HEK293T (cell line): ENCODE measurements around the gene HTR3E.

ENCODE experiments used
- HDGF ChIP-seq: fragments of 450-650 bp; IDR thresholded peaks from 2 replicates; pipeline ENCODE4 v1.6.1; 2017; ENCODE audit warnings: antibody characterized with exemption, borderline replicate concordance
- TARDBP ChIP-seq: fragments of 450-650 bp; IDR thresholded peaks from 2 replicates; pipeline ENCODE4 v1.6.1; 2016

GRCh38 chr3:184155644-184156521, 59.0 kb downstream of the HTR3E start:
- TF ChIP-seq TARDBP (no peak), HDGF (no peak)
